H1 (cell line): ENCODE measurements around the gene CISTR.

Source experiments
- ATF2 ChIP-seq: IDR thresholded peaks from 2 replicates; pipeline ENCODE4 v1.6.1; 2012; ENCODE audit warnings: low read length, inconsistent platforms
- CHD2 ChIP-seq: IDR thresholded peaks from 2 replicates; pipeline ENCODE4 v1.6.1; 2012; ENCODE audit warnings: low read length, improper control_type of control experiment
- CTCF ChIP-seq, 3 experiments: IDR thresholded peaks; 1 replicate in 2 of 3; 2 replicates in 1 of 3; pipeline versions ENCODE4 v1.5.1 to v1.6.1; 2011; ENCODE audit warnings: low read length in 3 of 3, mild to moderate bottlenecking in 3 of 3, inconsistent platforms in 2 of 3, low read depth in 1 of 3, moderate library complexity in 1 of 3; ENCODE audit not compliant: insufficient read depth in 1 of 3; ENCODE audit errors: control extremely low read depth in 1 of 3
- GABPA ChIP-seq: IDR thresholded peaks from 2 replicates; pipeline ENCODE4 v1.6.1; 2011; ENCODE audit warnings: mild to moderate bottlenecking, low read length, moderate library complexity, borderline replicate concordance; ENCODE audit not compliant: insufficient read depth
- POLR2AphosphoS5 ChIP-seq: IDR thresholded peaks from 2 replicates; pipeline ENCODE4 v1.6.1; 2011; ENCODE audit warnings: low read depth, low read length
- TCF12 ChIP-seq: IDR thresholded peaks from 2 replicates; pipeline ENCODE4 v1.6.1; 2011; ENCODE audit warnings: low read depth, mild to moderate bottlenecking, low read length

- no peak for TF ChIP-seq POLR2AphosphoS5
- no peak for TF ChIP-seq CTCF (IDR thresholded peaks at IDR 0.05; ENCODE audit: control extremely low read depth in 1 of 3, insufficient read depth in 1 of 3, low read depth in 1 of 3, low read length in 3 of 3)
- TF ChIP-seq ATF2: no peak
- TF ChIP-seq CHD2: no peak
- no peak for TF ChIP-seq GABPA
- no peak for TF ChIP-seq TCF12
Observed at GRCh38 chr12:53766881-53767280, 15.1 kb upstream of the CISTR start.
